GM12892 (cell line): ENCODE data around the gene KRTAP4-11. TPM values are rescaled to one million over a fixed set of nuclear protein-coding genes. Genes with fewer than 3 reads are reported as not detected.
A peak's percentile ranks its signal among the peaks of the same experiment; 100 is the strongest.
"Not testable (repeated sequence)": the region's sequence is repeated elsewhere in the genome, so short reads cannot be mapped to it uniquely, and the experiment has no call there.

ENCODE experiments used
- DNase-seq: peaks from one replicate; pipeline ENCODE4 v3.0.0; 2011; ENCODE audit not compliant: insufficient read length
- FAIRE-seq: peaks from 2 replicates; lab custom pipeline; 2011; peaks lifted over from hg19 to GRCh38; lab: Jason Lieb, UNC
- POLR2A ChIP-seq: IDR thresholded peaks from 2 replicates; pipeline ENCODE4 v1.6.1; 2011; ENCODE audit warnings: low read depth, low read length, control low read depth
- POLR2AphosphoS5 ChIP-seq: IDR thresholded peaks from 2 replicates; pipeline ENCODE4 v1.6.1; 2011; ENCODE audit warnings: low read depth, low read length, control low read depth
- TAF1 ChIP-seq: IDR thresholded peaks from 2 replicates; pipeline ENCODE4 v1.6.1; 2011; ENCODE audit warnings: low read depth, mild to moderate bottlenecking, control low read depth, low read length, borderline replicate concordance
- polyA plus RNA-seq: library from polyadenylated mRNA; unstranded; fragments of >200 nt; gene quantifications from one replicate; pipeline ENCODE4 v1.2.1, GENCODE V29; 2012; ENCODE audit warnings: missing spikeins, inconsistent platforms; ENCODE audit not compliant: missing spikeins

The KRTAP4-11 gene
- polyA plus RNA-seq, result not detected

DNA sequence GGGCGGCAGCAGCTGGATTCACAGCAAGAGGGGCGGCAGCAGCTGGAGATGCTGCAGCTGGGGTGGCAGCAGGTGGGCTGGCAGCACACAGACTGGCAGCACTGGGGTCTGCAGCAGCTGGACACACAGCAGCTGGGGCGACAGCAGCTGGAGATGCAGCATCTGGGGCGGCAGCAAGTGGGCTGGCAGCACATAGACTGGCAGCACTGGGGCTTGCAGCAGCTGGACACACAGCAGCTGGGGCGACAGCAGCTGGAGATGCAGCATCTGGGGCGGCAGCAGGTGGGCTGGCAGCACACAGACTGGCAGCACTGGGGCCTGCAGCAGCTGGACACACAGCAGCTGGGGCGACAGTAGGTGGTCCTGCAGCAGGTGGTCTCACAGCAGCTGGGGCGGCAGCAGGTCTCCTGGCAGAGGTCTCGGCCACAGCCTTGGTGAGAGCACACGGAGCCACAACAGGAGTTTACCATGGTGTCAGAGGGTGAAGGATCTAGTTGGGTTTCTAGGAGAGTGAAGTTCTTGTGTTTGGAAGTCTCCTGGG, at the start of gene KRTAP4-11:
Gene KRTAP4-11, minus strand, starts transcription at position 528 of the 541 bp plus-strand sequence. Its CDS starts 58 bp downstream, at position 470.
- not testable (repeated sequence) for DNase-seq, FAIRE-seq

DNA sequence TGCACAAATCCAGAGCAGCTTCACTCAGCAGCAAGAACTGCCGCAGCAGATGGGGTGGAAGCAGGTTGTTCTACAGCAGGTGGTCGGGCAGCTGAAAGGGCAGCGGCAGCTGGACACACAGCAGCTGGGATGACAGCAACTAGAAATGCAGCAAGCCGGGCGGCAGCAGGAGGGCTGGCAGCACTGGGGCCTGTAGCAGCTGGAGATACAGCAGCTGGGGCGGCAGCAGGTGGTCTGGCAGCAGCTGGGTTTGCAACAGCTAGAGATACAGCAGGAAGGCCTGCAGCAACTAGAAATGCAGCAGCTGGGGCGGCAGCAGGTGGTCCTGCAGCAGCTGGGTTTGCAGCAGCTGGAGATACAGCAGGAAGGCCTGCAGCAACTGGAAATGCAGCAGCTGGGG, 49.4 kb upstream of the KRTAP4-11 start:
- TF ChIP-seq POLR2A, result no peak
- no peak for TF ChIP-seq TAF1
- no peak for TF ChIP-seq POLR2AphosphoS5
- DNase-seq (no peak), FAIRE-seq (no peak)

DNA sequence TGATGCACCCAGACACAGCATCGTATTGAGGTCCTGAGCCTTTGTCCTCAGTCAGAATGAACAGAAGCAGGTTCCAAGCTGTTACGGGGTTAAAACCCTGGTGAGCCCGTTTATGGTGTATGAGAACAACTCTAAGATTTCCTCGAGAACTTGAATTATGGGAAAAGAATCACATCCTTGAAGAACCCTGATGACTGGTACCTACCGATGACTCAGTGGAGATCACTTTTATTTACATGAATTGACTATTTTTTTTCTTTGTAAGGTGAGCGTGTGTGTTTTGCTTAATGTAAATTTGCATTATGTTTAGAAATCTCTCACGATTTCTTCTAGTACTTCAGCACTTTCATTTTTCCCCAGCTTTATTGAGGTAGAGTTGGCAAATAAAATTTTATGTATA, 45.7 kb upstream of the KRTAP4-11 start:
- DNase-seq, result no peak
- FAIRE-seq, result no peak
- TF ChIP-seq POLR2AphosphoS5 (no peak), TAF1 (no peak), POLR2A (no peak)

DNA sequence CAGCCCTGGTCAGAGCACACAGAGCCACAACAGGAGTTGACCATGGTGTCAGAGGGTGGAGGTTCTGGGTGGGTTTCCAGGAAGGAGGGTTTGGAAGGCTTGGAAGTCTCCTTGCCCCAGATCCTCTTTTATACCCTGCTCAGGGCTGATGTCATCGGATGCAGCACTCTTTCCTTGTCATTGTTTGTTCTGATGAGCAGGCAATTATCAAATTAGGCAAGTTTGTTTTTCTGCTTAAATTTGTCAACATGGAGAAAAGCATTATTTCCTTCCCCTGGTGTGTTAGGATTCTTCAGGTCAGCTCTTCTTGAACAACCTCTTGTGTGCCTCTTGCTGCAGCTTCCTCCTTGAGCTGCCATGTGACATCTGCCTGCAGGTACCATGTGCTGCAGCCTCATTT, 42.5 kb upstream of the KRTAP4-11 start, which contains the start of gene KRTAP4-4:
Gene KRTAP4-4, minus strand, starts transcription at position 101 of the 400 bp plus-strand sequence. Its CDS starts 57 bp downstream, at position 44.
- FAIRE-seq, result no peak
- TF ChIP-seq POLR2A, result no peak
- TF ChIP-seq TAF1, result no peak
- no peak for TF ChIP-seq POLR2AphosphoS5
- no peak for DNase-seq

DNA sequence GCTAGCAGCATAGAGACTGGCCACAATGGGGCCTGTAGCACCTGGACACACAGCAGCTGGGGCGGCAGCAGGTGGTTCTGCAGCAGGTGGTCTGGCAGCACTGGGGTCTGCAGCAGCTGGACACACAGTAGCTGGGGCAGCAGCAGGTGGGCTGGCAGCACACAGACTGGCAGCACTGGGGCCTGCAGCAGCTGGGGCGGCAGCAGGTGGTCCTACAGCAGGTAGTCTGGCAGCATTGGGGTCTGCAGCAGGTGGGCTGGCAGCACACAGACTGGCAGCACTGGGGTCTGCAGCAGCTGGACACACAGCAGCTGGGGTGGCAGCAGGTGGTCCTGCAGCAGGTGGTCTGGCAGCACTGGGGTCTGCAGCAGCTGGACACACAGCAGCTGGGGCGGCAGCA, 42.0 kb upstream of the KRTAP4-11 start:
- DNase-seq, FAIRE-seq: not testable (repeated sequence)

DNA sequence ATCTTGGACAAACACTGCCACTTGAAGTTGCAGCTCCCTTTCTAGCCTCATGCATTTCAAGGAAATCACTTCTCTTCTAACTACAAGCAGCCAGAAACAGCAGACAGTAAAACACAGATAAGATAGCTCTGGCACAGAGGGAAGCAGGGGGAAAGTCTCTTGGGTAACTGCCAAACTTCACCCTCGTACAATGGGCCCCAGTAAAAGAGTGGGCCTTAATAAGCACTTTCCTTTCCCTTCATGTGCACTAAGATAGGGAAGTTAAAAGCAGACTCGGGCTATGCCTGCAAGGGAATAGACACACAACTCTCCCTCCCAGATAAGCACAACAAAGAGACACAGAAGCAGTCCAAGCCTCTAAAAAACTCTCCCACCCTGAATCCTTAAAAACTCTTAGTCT, 35.7 kb upstream of the KRTAP4-11 start:
- no peak for FAIRE-seq
- DNase-seq, result no peak
- no peak for TF ChIP-seq POLR2A
- TF ChIP-seq TAF1, result no peak
- no peak for TF ChIP-seq POLR2AphosphoS5

DNA sequence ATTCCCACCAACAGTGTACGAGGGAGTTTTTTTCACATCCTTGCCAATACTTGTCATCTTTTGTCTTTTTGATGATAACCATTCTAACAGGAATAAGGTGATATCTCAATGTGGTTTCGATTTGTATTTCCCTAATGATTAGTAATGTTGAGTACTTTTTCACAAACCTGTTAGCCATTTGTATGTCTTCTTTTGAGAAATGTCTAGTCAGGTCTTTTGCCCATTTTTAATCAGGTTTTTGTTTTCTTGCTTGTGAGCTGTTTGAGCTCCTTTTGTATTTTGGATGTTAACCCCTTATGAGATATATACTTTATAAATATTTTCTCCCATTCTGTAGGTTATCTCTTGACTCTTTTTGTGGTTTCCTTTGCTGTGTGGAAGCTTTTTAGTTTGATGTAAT, 33.4 kb upstream of the KRTAP4-11 start:
- DNase-seq (no peak), FAIRE-seq (no peak)
- TF ChIP-seq POLR2A (no peak), TAF1 (no peak), POLR2AphosphoS5 (no peak)

DNA sequence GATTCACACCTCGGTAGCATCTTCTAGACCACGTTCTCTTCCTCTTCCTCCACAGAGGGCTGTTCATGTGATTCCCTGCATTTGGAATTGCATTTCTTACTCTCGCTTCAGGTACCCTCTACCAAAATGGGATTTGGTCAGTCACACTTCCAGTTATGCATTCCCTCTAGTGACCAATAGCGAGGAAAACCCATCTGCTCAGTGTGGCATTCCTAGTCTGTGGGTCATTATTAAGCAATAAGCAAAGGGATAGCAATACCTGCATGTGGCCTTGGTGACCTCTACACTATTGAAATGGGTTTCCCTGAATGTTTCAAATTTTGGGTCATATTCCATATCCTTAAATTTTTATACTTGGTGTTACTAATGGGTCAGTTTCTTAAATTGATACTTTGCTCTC, 31.9 kb upstream of the KRTAP4-11 start:
- FAIRE-seq (no peak), DNase-seq (no peak)
- TF ChIP-seq POLR2AphosphoS5, result no peak
- no peak for TF ChIP-seq TAF1
- TF ChIP-seq POLR2A, result no peak

DNA sequence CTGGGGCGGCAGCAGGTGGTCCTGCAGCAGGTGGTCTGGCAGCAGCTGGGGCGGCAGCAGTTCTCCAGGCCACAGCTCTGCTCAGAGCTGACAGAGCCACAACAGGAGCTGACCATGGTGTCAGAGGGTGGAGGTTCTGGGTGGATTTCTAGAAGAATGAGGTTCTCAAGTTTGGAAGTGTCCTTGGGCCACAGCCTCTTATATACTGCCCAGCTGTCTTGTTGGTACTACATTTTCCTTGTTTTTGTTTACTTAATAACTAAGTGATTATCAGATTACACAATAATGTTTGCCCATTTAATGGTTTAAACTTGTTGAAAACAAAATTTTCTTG, 31.4 kb upstream of the KRTAP4-11 start, which contains the start of gene KRTAP4-5:
Gene KRTAP4-5, minus strand, starts transcription at position 174 of the 334 bp plus-strand sequence. Its CDS starts 58 bp downstream, at position 116.
- FAIRE-seq (no peak), DNase-seq (no peak)
- no peak for TF ChIP-seq TAF1
- no peak for TF ChIP-seq POLR2A
- no peak for TF ChIP-seq POLR2AphosphoS5

DNA sequence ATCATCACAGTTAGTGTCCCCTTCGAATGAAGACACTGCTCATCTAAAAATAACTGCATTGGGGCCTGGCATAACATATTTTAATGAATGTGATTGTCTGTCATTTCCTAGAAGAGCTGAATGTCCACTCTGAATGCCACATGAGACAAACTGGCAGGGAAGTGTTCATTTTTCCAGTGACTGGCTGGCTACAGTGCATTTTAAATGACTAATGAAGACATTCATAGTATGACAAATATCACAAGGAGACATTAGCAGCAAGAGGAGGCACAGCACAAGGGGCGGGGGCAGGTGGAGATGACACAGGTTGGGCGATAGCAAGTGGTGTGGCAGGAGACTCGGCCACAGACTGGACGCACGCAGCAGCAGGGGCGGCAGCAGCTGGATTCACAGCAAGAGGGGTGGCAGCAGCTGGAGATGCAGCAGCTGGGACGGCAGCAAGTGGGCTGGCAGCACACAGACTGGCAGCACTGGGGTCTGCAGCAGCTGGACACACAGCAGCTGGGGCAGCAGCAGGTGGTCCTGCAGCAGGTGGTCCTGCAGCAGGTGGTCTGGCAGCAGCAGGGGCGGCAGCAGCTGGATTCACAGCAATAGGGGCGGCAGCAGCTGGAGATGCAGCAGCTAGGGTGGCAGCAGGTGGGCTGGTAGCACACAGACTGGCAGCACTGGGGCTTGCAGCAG, 30.9 kb upstream of the KRTAP4-11 start:
- not testable (repeated sequence) for DNase-seq
- FAIRE-seq, result peak; percentile 65

DNA sequence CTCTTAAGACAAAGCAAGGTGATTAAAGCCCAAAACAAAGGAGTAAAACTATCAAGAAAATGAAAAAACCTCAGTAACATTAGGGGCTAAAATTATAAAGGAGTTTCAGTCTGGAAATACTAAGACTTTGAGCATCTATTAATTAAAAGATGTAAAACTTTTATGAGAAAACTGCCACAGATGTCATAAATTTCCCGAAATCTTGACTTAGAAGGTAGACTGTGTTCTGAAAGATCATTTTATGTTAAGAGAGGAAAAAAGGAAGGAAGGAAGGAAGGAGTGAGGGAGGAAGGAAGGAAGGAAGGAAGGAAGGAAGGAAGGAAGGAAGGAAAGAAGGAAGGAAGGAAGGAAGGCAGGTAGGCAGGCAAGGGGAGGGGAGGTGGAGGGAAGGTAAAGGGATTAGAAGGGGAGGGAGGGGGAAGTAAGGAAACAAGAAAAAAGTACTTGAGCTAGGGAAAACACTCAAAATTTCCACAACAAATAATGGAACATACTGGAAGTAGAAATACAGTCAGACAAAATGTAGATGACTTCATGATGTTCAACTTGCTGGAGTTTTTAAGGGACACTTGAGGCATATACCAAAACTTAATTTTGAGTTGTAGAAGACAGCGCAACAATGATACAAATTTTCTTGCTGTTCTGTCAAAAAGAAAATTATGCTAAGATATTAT, 29.5 kb upstream of the KRTAP4-11 start:
- no peak for FAIRE-seq
- no peak for TF ChIP-seq POLR2A
- TF ChIP-seq TAF1, result no peak
- no peak for TF ChIP-seq POLR2AphosphoS5
- DNase-seq, result no peak

DNA sequence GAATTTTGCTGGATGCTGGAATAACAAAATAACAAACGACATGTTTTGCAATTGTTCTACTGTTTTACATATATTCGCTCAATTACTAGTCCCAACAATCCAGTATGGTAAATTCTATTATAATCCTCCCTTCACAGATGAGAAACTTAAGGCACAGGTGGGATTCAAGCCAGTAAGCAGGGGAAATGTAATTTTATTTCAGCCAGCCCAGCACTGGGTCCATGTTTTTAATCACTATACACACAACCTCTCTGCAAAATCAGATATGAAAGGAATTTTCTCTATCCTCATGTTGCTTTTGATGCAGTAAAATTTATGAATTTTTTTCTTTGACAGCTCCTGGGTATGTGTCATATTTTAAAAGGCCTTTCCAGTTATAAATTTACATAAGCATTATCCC, 27.1 kb upstream of the KRTAP4-11 start:
- FAIRE-seq, result no peak
- no peak for DNase-seq
- TF ChIP-seq POLR2AphosphoS5, result no peak
- no peak for TF ChIP-seq TAF1
- TF ChIP-seq POLR2A, result no peak

DNA sequence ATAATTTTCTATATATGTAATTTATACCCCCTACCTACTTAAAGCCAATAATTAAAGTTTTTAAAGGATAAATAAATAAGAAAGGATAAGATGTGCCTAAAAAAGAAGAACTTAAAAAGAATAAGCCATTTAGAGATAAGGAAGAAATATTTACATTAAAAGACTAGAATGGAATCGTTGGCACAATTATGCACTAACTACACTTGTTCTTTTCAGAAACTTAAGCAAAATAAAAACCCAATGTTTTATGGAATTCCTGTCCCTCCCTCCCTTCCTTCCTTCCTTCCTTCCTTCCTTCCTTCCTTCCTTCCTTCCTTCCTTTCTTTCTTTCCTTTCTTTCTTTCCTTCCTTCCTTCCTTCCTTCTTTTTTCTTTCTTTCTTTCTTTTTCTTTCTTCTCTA, 26.7 kb upstream of the KRTAP4-11 start:
- DNase-seq, result no peak
- TF ChIP-seq POLR2A (no peak), POLR2AphosphoS5 (no peak), TAF1 (no peak)
- FAIRE-seq, result no peak
